Caco-2 (cell line): ENCODE measurements around the gene TBXAS1. TPM values are rescaled to one million over a fixed set of nuclear protein-coding genes. Genes with fewer than 3 reads are reported as not detected.

ENCODE experiments used
- BruUV-seq: library from RNA; stranded (reverse); fragments of 400-500 nt; replicated peaks from 2 replicates; lab custom pipeline; 2021; lab: Mats Ljungman, UMichigan
- CTCF ChIA-PET: fragments of 300-600 bp; sonication (Branson Sonifier 250); formaldehyde crosslinking; loops from one replicate; lab custom pipeline; 2022; ENCODE audit warnings: antibody characterized with exemption; lab: Charles Lee
- POLR2A ChIA-PET: fragments of 300-600 bp; sonication (Branson Sonifier 250); formaldehyde crosslinking; loops from one replicate; lab custom pipeline; 2022; ENCODE audit warnings: antibody characterized with exemption; lab: Charles Lee
- DNase-seq, 2 experiments: peaks; one replicate each; pipeline versions ENCODE4 v3.0.0 to v3.0.0-alpha.2; 2020 to 2022
- H3K27me3 ChIP-seq: replicated peaks from 2 replicates; pipeline ENCODE4 v1.6.0; 2011; ENCODE audit warnings: low read length; ENCODE audit not compliant: control insufficient read depth, insufficient read depth
- H3K36me3 ChIP-seq: 2 replicates; pipeline ENCODE4 v1.5.1; 2011; ENCODE audit warnings: low read length; ENCODE audit not compliant: control insufficient read depth, insufficient read depth
- H3K4me1 ChIP-seq: fragments of 250-450 bp; sonication (Bioruptor Pico); 2 replicates; pipeline ENCODE4 v1.5.1; 2020; ENCODE audit warnings: mild to moderate bottlenecking
- H3K4me3 ChIP-seq: 2 replicates; pipeline ENCODE4 v1.5.1; 2011; ENCODE audit warnings: low read depth, mild to moderate bottlenecking, control low read depth, low read length
- H3K9me3 ChIP-seq: fragments of 250-450 bp; sonication (Bioruptor Pico); 2 replicates; pipeline ENCODE4 v1.5.1; 2020; ENCODE audit warnings: mild to moderate bottlenecking, moderate library complexity
- H3K27ac Mint-ChIP-seq: one replicate; pipeline ENCODE4 v1.8.0; 2022; ENCODE audit warnings: mixed read lengths; ENCODE audit not compliant: unreplicated experiment
- H3K27me3 Mint-ChIP-seq: one replicate; pipeline ENCODE4 v1.8.0; 2022; ENCODE audit warnings: mixed read lengths; ENCODE audit not compliant: insufficient read depth, unreplicated experiment
- H3K36me3 Mint-ChIP-seq: one replicate; pipeline ENCODE4 v1.8.0; 2022; ENCODE audit warnings: mild to moderate bottlenecking, mixed read lengths; ENCODE audit not compliant: insufficient read depth, unreplicated experiment
- H3K4me1 Mint-ChIP-seq: one replicate; pipeline ENCODE4 v1.8.0; 2022; ENCODE audit warnings: low read depth, mixed read lengths; ENCODE audit not compliant: unreplicated experiment
- H3K4me3 Mint-ChIP-seq: one replicate; pipeline ENCODE4 v1.8.0; 2022; ENCODE audit warnings: mild to moderate bottlenecking, moderate library complexity, mixed read lengths; ENCODE audit not compliant: unreplicated experiment
- H3K9me3 Mint-ChIP-seq: one replicate; pipeline ENCODE4 v1.8.0; 2022; ENCODE audit warnings: mixed read lengths; ENCODE audit not compliant: unreplicated experiment
- intact Hi-C: fragments of 100-400 bp; cut with micrococcal nuclease; formaldehyde crosslinking; loops from one replicate; pipeline ENCODE4 v1.10.0; 2022; ENCODE audit not compliant: unreplicated experiment
- total RNA-seq: library from RNA; stranded (reverse); gene quantifications from 2 replicates; pipeline ENCODE4 v1.2.3, GENCODE V29; 2022
- TF ChIP-seq, protein P1 (sequence below), 2 experiments: fragments of 200-600 bp in 1 of 2; IDR thresholded peaks; 1 replicate in 1 of 2; 2 replicates in 1 of 2; pipeline versions ENCODE4 v1.5.1 to v1.8.0; 2011 to 2022; ENCODE audit warnings: antibody characterized with exemption in 1 of 2, control low read depth in 1 of 2, inconsistent platforms in 1 of 2, low read depth in 1 of 2, low read length in 1 of 2, mild to moderate bottlenecking in 1 of 2, moderate library complexity in 1 of 2; ENCODE audit not compliant: insufficient read depth in 1 of 2, severe bottlenecking in 1 of 2, unreplicated experiment in 1 of 2

Gene TBXAS1
- total RNA-seq, 1 experiment from 2014 or later = 1.6 TPM

DNA sequence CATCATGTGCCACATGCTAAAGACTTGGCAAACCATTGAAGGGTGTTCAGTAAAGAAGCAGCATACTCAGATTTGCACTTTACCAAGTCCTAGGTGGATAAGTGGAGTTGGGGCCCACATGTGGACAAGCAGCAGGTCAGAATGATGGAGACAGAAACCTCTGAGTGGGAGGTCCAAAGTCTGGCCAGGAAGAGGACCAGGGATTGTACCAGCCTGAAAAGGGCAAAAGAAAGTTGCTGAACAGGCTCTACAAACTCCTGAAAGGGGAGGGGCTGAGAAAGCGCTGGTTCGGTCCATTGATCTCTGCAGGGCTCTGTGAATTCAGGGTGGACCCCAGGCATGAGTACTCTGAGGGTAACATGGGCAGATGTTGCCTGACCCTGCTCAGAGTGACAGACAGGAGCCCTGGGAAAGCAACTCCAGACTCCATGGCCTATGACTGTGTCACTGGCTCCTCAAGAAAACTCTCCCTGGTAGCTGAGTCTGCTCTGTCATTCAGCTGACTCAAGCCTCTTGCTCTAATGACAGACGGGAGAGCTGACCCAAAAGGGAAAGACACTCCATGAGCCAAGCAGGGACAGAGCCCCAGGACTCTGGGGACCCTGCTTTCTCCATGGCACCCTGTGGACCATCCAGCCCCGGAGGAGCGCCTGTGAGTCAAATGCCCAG, 68.5 kb downstream of the TBXAS1 start:
- no peaks in the 10 kb centered on the region for H3K4me1 Mint-ChIP-seq
- DNase-seq = peak in 1 of 2 experiments; percentile 9
- H3K27ac Mint-ChIP-seq = no peak overlapping the region
- no peaks in the 10 kb centered on the region for H3K36me3 Mint-ChIP-seq
- Histone ChIP-seq H3K9me3 (no peaks in the 10 kb centered on the region; the same call in 1 of the 2 replicates), H3K4me1 (no peaks in the 10 kb centered on the region), H3K4me3 (no peak overlapping the region), H3K27me3 (no peaks in the 10 kb centered on the region), H3K36me3 (no peaks in the 10 kb centered on the region)
- TF ChIP-seq, protein P1, sequence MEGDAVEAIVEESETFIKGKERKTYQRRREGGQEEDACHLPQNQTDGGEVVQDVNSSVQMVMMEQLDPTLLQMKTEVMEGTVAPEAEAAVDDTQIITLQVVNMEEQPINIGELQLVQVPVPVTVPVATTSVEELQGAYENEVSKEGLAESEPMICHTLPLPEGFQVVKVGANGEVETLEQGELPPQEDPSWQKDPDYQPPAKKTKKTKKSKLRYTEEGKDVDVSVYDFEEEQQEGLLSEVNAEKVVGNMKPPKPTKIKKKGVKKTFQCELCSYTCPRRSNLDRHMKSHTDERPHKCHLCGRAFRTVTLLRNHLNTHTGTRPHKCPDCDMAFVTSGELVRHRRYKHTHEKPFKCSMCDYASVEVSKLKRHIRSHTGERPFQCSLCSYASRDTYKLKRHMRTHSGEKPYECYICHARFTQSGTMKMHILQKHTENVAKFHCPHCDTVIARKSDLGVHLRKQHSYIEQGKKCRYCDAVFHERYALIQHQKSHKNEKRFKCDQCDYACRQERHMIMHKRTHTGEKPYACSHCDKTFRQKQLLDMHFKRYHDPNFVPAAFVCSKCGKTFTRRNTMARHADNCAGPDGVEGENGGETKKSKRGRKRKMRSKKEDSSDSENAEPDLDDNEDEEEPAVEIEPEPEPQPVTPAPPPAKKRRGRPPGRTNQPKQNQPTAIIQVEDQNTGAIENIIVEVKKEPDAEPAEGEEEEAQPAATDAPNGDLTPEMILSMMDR (IDR thresholded peaks at IDR 0.05; ENCODE audit: insufficient read depth in 1 of 2, low read depth in 1 of 2, low read length in 1 of 2, severe bottlenecking in 1 of 2, unreplicated experiment in 1 of 2) = no peak
- CTCF ChIA-PET = no interaction called here
- no peak overlapping the region for H3K4me3 Mint-ChIP-seq
- no TSS peak for BruUV-seq
- POLR2A ChIA-PET = no interaction called here
- peaks cover 10% of the 10 kb centered on the region for H3K27me3 Mint-ChIP-seq
- H3K9me3 Mint-ChIP-seq = no peaks in the 10 kb centered on the region
- intact Hi-C loops = no loop called here

DNA sequence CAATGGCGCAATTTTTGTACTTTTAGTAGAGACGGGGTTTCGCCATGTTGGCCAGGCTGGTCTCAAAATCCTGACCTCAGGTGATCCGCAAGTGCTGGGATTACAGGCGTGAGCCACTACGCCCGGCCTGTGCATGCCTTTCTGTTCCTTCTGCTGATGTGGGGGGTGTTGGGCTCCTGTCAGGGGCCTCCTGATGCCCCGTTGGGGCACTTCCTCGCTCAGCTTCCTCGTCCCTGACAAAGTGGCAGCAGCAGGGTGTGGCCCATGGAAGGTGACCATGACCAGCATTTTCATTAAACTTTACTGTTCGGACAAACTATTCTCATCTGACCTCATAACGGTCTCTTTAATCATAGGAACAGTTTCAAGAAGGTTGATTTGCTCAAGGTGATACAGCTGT, 69.4 kb downstream of the TBXAS1 start:
- ChIA-PET CTCF (no interaction called here), POLR2A (no interaction called here)
- Mint-ChIP-seq H3K4me1 (no peaks in the 10 kb centered on the region), H3K4me3 (no peak overlapping the region), H3K36me3 (no peaks in the 10 kb centered on the region), H3K27me3 (peaks cover 8% of the 10 kb centered on the region), H3K9me3 (no peaks in the 10 kb centered on the region), H3K27ac (no peak overlapping the region)
- Histone ChIP-seq H3K4me1 (no peaks in the 10 kb centered on the region), H3K36me3 (no peaks in the 10 kb centered on the region), H3K9me3 (no peaks in the 10 kb centered on the region; the same call in 1 of the 2 replicates), H3K27me3 (no peaks in the 10 kb centered on the region), H3K4me3 (no peak overlapping the region)
- BruUV-seq = no TSS peak
- no peak for DNase-seq
- intact Hi-C loops = no loop called here
- TF ChIP-seq, protein P1 (IDR thresholded peaks at IDR 0.05; ENCODE audit: insufficient read depth in 1 of 2, low read depth in 1 of 2, low read length in 1 of 2, severe bottlenecking in 1 of 2, unreplicated experiment in 1 of 2) = no peak

DNA sequence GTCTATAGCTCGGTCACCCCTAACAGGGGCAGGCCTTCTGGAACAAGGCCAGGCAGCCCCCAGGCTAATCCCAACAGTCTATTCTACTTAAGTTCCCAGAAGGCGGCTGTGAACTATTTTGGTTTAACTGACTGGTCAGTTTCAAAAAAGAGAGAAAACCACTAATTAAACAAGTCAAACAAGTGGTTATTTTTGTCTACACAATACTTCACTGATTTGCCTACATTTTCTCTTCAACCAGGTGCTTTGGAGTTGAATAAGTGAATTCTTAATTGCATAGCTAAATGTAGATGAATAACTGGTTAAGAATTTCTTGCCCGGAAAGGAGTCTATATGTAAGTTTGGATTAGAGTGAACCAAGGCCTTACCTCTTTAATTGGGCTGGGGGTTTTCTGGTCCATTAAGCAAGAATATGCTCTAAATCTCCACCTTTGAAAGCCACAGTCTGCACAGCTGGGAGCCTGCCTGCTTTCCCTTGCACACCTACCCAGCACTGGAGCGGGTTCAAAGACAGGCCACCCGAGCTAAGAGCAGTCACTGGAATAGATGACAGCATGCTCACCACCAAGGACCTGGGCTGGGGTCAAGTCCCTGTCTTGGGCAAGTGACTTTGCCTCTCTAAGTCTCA, 70.4 kb downstream of the TBXAS1 start:
- ChIA-PET POLR2A (no interaction called here), CTCF (no interaction called here)
- no peak overlapping the region for H3K4me3 Mint-ChIP-seq
- no peaks in the 10 kb centered on the region for H3K27me3 ChIP-seq
- no peaks in the 10 kb centered on the region for H3K4me1 ChIP-seq
- no peaks in the 10 kb centered on the region for H3K36me3 ChIP-seq
- no peaks in the 10 kb centered on the region for H3K9me3 Mint-ChIP-seq
- no peak overlapping the region for H3K4me3 ChIP-seq
- no TSS peak for BruUV-seq
- H3K27ac Mint-ChIP-seq = no peak overlapping the region
- peaks cover 8% of the 10 kb centered on the region for H3K27me3 Mint-ChIP-seq
- no peaks in the 10 kb centered on the region for H3K4me1 Mint-ChIP-seq
- TF ChIP-seq, protein P1 (IDR thresholded peaks at IDR 0.05; ENCODE audit: insufficient read depth in 1 of 2, low read depth in 1 of 2, low read length in 1 of 2, severe bottlenecking in 1 of 2, unreplicated experiment in 1 of 2) = no peak
- DNase-seq = no peak
- no peaks in the 10 kb centered on the region for H3K36me3 Mint-ChIP-seq
- H3K9me3 ChIP-seq = no peaks in the 10 kb centered on the region; the same call in 1 of the 2 replicates
- intact Hi-C loops = no loop called here
